Measurements from ENCODE around the gene AKAP13.
A peak's percentile ranks its signal among the peaks of the same experiment; 100 is the strongest.
"Not testable (repeated sequence)": the region's sequence is repeated elsewhere in the genome, so short reads cannot be mapped to it uniquely, and the experiment has no call there.

AKAP13 gene

DNA sequence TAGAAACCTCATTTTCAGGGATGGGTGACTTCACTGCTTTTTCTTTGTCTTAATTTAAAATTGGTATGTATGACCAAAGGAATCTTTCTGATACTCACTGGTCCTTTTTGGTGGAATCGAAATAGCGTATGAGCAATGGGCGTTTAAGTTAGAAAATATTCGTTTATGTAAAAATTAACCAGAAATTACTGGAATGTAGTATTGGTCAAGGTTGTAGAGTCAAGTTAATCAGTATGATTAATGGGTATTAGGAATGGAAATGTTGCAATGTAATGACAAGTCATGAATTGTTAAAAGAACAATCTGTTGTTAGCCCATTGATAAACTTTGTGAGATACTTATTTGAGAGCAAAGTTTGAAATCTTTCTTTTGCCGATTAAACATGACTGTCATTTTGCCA, 36.9 kb downstream of the AKAP13 start:
- Histone ChIP-seq H3K9me3 (no peaks in the 10 kb centered on the region), H3K4me3 (no peak overlapping the region), H3K36me3 (replicated peaks) (no peaks in the 10 kb centered on the region), H3K4me1 (peaks cover 43% of the 10 kb centered on the region), H3K27me3 (ENCODE audit: low read depth) (no peaks in the 10 kb centered on the region)
- in situ Hi-C loops (cut with MboI; ENCODE audit: low sequenced_read_pairs): no loop called here
- DNase-seq (ENCODE audit: low spot score in 2 of 2): no peak

DNA sequence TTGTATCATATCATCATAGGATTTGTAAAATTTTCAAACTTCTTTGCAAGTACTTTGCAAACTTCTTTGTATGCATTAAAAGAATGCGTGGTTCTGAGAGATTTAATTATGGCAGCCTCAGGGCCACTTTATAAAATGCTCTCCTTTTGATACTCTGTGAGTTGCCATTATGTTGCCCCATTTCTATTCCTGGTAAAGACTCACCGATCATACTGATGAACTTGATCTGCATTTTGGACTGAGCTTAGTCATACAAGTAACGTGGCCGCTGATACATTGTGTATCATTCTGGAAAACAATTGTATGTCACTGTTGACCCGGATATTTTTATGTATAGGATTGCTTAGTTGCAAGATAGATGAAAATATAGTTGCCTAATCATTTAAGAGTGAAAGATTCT, 38.8 kb downstream of the AKAP13 start:
- Histone ChIP-seq H3K9me3 (no peaks in the 10 kb centered on the region), H3K4me1 (peaks cover 24% of the 10 kb centered on the region), H3K4me3 (no peak overlapping the region), H3K27me3 (ENCODE audit: low read depth) (no peaks in the 10 kb centered on the region), H3K36me3 (replicated peaks) (no peaks in the 10 kb centered on the region)
- in situ Hi-C loops (cut with MboI; ENCODE audit: low sequenced_read_pairs): no loop called here
- no peak for DNase-seq (ENCODE audit: low spot score in 2 of 2)

DNA sequence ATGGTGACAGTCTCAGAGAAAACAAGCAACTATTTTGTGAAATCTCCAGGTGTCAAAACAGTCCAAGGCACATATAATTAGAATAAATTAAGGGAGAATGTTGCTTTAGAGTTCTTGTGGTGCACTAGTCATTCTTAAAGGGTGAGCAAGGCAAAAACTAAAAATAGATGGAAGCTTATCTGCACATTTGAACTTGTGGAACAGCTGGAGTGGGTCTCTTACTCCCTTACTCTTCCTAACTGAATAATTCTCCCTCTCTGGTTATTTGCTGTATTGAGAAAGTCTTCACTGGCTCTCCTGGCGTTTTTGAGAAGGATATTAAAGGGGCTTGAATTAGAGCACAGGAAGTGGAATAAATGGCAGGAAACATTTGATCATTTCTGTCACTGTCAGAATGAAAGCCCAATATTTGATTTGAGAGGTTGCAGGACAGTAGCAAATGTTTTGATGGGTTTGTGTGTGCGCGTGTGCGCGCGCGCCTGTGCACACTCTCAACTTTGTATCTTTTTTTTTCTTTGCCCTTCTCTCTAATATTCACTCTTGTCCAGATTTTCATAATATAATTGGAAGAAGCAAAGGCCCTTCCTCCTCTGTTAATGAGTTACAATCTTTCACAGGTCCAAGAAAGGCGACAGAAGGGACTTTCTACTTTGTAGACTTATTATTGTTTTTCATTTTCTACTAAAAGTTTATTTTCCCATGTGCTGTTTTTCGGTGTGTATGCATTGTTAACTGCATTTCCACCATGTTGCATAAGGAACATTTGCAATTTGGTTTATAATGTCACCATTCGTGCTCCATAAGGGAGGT, 40.9 kb downstream of the AKAP13 start:
- H3K4me1 ChIP-seq: peaks cover 17% of the 10 kb centered on the region
- H3K27me3 ChIP-seq (ENCODE audit: low read depth): no peaks in the 10 kb centered on the region
- no peak overlapping the region for H3K4me3 ChIP-seq
- no peaks in the 10 kb centered on the region for H3K36me3 ChIP-seq (replicated peaks)
- in situ Hi-C loops (cut with MboI; ENCODE audit: low sequenced_read_pairs): no loop called here
- DNase-seq (ENCODE audit: low spot score in 2 of 2): no peak
- H3K9me3 ChIP-seq: no peaks in the 10 kb centered on the region

DNA sequence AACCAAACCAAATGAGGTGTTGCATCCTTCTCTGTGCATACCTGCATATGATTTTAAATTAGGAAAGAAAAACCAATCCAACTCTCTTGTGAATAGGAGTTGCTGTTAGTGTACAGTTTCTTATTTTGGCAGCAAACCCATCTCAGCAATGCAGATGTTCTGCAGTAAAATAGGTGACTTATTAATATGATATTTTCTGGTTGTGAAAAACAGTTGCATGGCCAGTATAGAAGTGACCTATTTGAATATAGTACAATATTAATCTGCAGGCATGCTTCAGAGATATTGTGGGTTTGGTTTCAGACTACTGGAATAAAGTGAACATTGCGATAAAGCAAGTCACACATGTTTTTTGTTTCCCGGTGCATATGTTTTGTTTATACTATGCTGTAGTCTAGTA, 42.2 kb downstream of the AKAP13 start:
- Histone ChIP-seq H3K9me3 (no peaks in the 10 kb centered on the region), H3K4me1 (peaks cover 20% of the 10 kb centered on the region), H3K4me3 (no peak overlapping the region), H3K36me3 (replicated peaks) (no peaks in the 10 kb centered on the region), H3K27me3 (ENCODE audit: low read depth) (no peaks in the 10 kb centered on the region)
- no peak for DNase-seq (ENCODE audit: low spot score in 2 of 2)
- in situ Hi-C loops (cut with MboI; ENCODE audit: low sequenced_read_pairs): no loop called here

DNA sequence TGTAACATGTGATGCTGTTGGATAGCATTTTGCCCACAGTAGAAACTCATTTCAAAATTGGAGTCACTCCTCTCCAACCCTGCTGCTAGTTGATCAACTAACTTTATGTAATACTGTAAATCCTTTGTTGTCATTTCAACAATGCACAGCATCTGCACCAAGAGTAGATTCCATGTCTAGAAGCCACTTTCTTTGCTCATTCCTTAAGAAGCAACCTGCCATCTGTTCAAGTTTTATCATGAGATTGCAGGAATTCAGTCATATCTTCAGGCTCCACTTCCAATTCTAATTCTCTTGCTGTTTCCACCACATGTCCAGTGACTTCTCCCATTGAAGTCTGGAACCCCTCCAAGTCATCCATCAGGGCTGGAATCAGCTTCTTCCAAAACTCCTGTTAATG, 42.9 kb downstream of the AKAP13 start:
- H3K9me3 ChIP-seq: no peaks in the 10 kb centered on the region
- H3K4me3 ChIP-seq: no peak overlapping the region
- in situ Hi-C loops (cut with MboI; ENCODE audit: low sequenced_read_pairs): no loop called here
- DNase-seq (ENCODE audit: low spot score in 2 of 2): no peak
- peaks cover 20% of the 10 kb centered on the region for H3K4me1 ChIP-seq
- H3K36me3 ChIP-seq (replicated peaks): no peaks in the 10 kb centered on the region
- no peaks in the 10 kb centered on the region for H3K27me3 ChIP-seq (ENCODE audit: low read depth)

GRCh38 chr15:85424154-85424553, 43.8 kb downstream of the AKAP13 start:
- Histone ChIP-seq H3K9me3 (no peaks in the 10 kb centered on the region), H3K4me1 (peaks cover 18% of the 10 kb centered on the region), H3K36me3 (replicated peaks) (no peaks in the 10 kb centered on the region), H3K27me3 (ENCODE audit: low read depth) (no peaks in the 10 kb centered on the region), H3K4me3 (no peak overlapping the region)
- in situ Hi-C loops (cut with MboI; ENCODE audit: low sequenced_read_pairs): no loop called here
- no peak for DNase-seq (ENCODE audit: low spot score in 2 of 2)

- H3K36me3 ChIP-seq (replicated peaks): no peaks in the 10 kb centered on the region
- H3K9me3 ChIP-seq: no peaks in the 10 kb centered on the region
- H3K27me3 ChIP-seq (ENCODE audit: low read depth): no peaks in the 10 kb centered on the region
- H3K4me1 ChIP-seq: peaks cover 34% of the 10 kb centered on the region
- no peak overlapping the region for H3K4me3 ChIP-seq
- in situ Hi-C loops (cut with MboI; ENCODE audit: low sequenced_read_pairs): no loop called here
- DNase-seq (ENCODE audit: low spot score in 2 of 2): no peak
Observed at GRCh38 chr15:85426481-85426880, 46.1 kb downstream of the AKAP13 start.

- H3K4me1 ChIP-seq: peaks cover 42% of the 10 kb centered on the region
- H3K36me3 ChIP-seq (replicated peaks): no peaks in the 10 kb centered on the region
- H3K4me3 ChIP-seq: no peak overlapping the region
- H3K27me3 ChIP-seq (ENCODE audit: low read depth): no peaks in the 10 kb centered on the region
- in situ Hi-C loops (cut with MboI; ENCODE audit: low sequenced_read_pairs): no loop called here
- no peaks in the 10 kb centered on the region for H3K9me3 ChIP-seq
- no peak for DNase-seq (ENCODE audit: low spot score in 2 of 2)
Observed at GRCh38 chr15:85427286-85428028, 47.1 kb downstream of the AKAP13 start.

DNA sequence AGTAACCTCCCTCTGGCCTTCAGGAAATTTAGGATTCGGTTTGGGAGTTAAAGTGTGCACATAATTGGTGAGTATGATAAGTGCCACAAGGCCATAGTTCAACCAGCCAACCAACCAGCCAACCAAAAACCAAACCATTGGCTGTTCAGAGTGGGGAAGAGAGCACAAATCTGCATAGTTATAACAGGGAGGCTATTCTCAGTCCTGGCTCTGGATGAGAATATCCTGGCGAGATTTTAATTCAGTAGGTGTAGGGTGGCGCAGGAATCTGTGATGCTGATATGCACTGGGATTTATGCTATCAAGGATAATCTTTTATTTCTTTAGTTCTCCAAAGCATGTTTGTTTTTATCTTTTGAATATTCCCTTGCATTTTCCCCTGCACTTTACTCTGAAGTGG, 49.1 kb downstream of the AKAP13 start:
- DNase-seq (ENCODE audit: low spot score in 2 of 2): no peak
- Histone ChIP-seq H3K4me1 (peaks cover 45% of the 10 kb centered on the region), H3K9me3 (0 out of 2 replicates have a peak, but pooled peaks cover 5% of the 10 kb centered on the region), H3K36me3 (replicated peaks) (no peaks in the 10 kb centered on the region), H3K4me3 (no peak overlapping the region), H3K27me3 (ENCODE audit: low read depth) (no peaks in the 10 kb centered on the region)
- in situ Hi-C loops (cut with MboI; ENCODE audit: low sequenced_read_pairs): no loop called here

- no peaks in the 10 kb centered on the region for H3K36me3 ChIP-seq (replicated peaks)
- peaks cover 41% of the 10 kb centered on the region for H3K4me1 ChIP-seq
- DNase-seq (ENCODE audit: low spot score in 2 of 2): peak; percentile 63 to 86
- 0 out of 2 replicates have a peak, but pooled peaks cover 5% of the 10 kb centered on the region for H3K9me3 ChIP-seq
- no peak overlapping the region for H3K4me3 ChIP-seq
- no peaks in the 10 kb centered on the region for H3K27me3 ChIP-seq (ENCODE audit: low read depth)
- in situ Hi-C loops (cut with MboI; ENCODE audit: low sequenced_read_pairs): no loop called here
Observed at GRCh38 chr15:85430406-85431204, 50.2 kb downstream of the AKAP13 start.

DNA sequence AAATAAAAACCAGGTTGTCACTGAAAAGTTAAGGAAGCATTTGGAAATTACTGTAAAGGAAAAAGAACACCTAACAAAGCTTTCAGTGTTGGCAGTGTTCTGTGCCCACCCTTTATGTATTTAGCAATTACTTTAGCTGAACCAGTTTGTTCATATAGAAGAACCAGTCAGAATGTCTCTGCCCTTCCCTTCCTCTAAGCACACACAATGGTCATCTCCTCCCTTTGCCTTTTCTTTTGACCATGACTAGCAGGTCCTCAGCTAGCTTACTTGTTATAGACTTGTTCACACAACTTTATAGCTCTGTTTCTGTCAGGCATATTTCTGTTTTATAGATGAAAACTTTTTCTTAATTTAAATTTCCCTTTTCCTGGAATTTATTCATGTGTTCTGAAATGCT, 59.6 kb downstream of the AKAP13 start:
- in situ Hi-C loops (cut with MboI; ENCODE audit: low sequenced_read_pairs): no loop called here
- H3K36me3 ChIP-seq (replicated peaks): no peaks in the 10 kb centered on the region
- no peaks in the 10 kb centered on the region for H3K27me3 ChIP-seq (ENCODE audit: low read depth)
- no peak overlapping the region for H3K4me3 ChIP-seq
- DNase-seq (ENCODE audit: low spot score in 2 of 2): no peak
- peaks cover 27% of the 10 kb centered on the region for H3K4me1 ChIP-seq
- H3K9me3 ChIP-seq: no peaks in the 10 kb centered on the region

GRCh38 chr15:85440451-85440850, 60.0 kb downstream of the AKAP13 start:
- no peaks in the 10 kb centered on the region for H3K36me3 ChIP-seq (replicated peaks)
- H3K4me1 ChIP-seq: peaks cover 30% of the 10 kb centered on the region
- H3K4me3 ChIP-seq: no peak overlapping the region
- H3K9me3 ChIP-seq: no peaks in the 10 kb centered on the region
- no peaks in the 10 kb centered on the region for H3K27me3 ChIP-seq (ENCODE audit: low read depth)
- in situ Hi-C loops (cut with MboI; ENCODE audit: low sequenced_read_pairs): no loop called here
- DNase-seq (ENCODE audit: low spot score in 2 of 2): no peak

- H3K9me3 ChIP-seq; H3K27me3 ChIP-seq (ENCODE audit: low read depth); in situ Hi-C loops (cut with MboI; ENCODE audit: low sequenced_read_pairs); DNase-seq (ENCODE audit: low spot score in 2 of 2); H3K4me3 ChIP-seq; H3K36me3 ChIP-seq (replicated peaks): not testable (repeated sequence)
- peaks cover 30% of the 10 kb centered on the region for H3K4me1 ChIP-seq
Observed at GRCh38 chr15:85441854-85442253, 61.5 kb downstream of the AKAP13 start.

GRCh38 chr15:85443046-85443445, 62.6 kb downstream of the AKAP13 start:
- DNase-seq (ENCODE audit: low spot score in 2 of 2): no peak
- Histone ChIP-seq H3K4me3 (no peak overlapping the region), H3K27me3 (ENCODE audit: low read depth) (no peaks in the 10 kb centered on the region), H3K36me3 (replicated peaks) (no peaks in the 10 kb centered on the region), H3K4me1 (peaks cover 30% of the 10 kb centered on the region), H3K9me3 (0 out of 2 replicates have a peak, but pooled peaks cover 2% of the 10 kb centered on the region)
- in situ Hi-C loops (cut with MboI; ENCODE audit: low sequenced_read_pairs): no loop called here
